Central memory CD4-positive, alpha-beta T cell (primary cell): ENCODE results near the gene SMARCD3.

Source experiments
- DNase-seq: peaks from one replicate; pipeline ENCODE4 v3.0.0; 2022

SMARCD3 gene

DNA sequence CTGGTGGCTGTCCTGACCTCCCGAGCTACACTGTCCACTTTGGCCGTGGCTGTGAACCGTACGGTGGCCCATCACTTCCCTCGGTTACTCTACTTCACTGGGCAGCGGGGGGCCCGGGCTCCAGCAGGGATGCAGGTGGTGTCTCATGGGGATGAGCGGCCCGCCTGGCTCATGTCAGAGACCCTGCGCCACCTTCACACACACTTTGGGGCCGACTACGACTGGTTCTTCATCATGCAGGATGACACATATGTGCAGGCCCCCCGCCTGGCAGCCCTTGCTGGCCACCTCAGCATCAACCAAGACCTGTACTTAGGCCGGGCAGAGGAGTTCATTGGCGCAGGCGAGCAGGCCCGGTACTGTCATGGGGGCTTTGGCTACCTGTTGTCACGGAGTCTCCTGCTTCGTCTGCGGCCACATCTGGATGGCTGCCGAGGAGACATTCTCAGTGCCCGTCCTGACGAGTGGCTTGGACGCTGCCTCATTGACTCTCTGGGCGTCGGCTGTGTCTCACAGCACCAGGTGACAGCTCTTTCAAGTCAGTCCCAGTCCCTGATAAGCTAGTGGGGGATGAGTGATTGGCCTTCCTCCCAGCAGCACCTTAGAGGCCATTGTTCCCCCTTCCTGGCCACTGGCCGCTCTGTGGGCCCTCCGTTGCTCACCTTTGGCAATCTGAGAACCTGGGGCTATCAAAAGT is 13.3 kb downstream of the SMARCD3 start:
- no peak for DNase-seq

DNA sequence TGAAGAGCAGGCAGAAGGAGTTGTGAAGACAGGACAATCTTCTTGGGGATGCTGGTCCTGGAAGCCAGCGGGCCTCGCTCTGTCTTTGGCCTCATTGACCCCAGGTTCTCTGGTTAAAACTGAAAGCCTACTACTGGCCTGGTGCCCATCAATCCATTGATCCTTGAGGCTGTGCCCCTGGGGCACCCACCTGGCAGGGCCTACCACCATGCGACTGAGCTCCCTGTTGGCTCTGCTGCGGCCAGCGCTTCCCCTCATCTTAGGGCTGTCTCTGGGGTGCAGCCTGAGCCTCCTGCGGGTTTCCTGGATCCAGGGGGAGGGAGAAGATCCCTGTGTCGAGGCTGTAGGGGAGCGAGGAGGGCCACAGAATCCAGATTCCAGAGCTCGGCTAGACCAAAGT is 14.7 kb downstream of the SMARCD3 start:
- no peak for DNase-seq

DNA sequence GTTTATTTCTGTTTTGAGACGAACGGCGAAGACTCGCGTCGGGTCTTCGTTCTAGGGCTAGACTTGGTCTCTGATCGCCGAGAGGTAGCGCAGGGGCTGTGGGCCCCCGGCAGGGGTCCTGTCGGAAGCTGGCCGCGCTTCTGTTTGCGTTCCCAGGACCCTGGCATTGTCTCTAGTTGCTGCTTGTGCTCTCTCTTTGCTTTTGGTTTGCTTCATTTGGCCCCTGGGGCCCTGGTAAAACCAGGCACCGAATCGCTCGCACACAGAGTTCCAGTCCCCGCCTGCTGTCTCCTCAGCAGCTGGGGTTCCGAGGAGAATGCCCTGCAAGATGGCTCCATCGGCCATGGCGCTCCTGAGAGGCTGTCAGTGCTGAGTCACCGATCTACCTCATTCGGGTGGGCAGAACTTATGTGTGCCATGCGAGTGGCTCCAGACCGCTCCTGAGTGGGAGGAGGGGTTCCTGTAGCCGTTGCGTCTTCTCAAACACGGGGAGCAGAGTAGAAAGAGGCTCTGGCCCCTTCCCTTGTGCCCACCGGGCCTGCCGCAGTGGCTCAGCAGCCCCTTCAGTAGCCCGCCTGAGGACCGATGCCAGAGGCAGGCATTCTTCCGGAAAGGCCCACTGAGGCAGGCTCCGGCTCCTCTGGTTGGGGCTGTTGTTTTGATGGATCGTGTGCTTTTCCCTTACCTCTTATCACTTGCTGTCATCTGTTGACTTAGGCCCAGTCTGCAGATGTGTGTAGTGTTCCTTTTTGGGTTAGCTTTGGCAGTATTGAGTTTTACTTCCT is 15.4 kb downstream of the SMARCD3 start:
- peak; percentile 56 for DNase-seq

DNA sequence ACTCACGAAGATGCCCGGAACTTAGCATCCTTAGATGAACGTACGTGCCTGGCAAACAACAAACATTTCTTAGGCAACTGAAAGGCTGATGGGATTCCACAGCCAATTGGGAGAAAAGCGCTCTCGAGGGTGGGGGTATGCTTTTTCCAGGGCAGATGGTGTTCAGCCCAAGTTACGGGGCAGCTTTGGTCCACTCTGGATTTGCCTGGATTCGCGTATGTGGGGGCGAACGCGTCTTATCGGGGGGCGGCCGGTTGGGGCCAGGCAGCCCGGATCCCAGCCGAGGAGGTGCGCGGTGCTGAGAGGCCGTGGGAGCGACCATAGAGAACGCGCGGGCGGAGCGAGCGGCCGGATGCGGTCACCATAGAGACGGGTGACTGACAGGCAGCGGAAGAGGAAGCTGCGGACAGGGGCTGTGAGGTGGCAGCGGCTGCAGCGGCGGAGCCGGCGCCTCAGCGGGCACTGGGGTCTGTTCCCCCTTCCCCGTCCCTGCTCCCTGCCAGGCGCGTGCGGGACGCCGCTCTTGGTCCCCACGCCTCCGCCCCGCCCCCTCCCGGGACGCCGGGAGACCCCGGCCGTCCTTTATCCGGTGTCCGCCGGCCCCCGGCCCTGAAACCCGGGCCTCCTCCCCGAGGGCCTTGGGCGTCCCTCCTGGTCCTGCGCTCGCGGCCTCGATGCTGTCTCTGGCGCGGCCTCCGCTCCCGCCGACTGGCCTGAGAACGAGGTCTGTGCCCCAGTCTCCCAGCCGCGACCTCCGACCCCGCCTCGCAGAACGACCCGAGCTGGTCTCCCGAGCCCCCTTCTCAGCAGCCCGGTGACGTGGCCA is 16.2 kb downstream of the SMARCD3 start, which contains the start of gene CHPF2:
Gene CHPF2, plus strand, starts transcription at position 393 of the 826 bp plus-strand sequence. CDS start 1,529 bp downstream, outside the sequence.
- peak; percentile 85 for DNase-seq

DNA sequence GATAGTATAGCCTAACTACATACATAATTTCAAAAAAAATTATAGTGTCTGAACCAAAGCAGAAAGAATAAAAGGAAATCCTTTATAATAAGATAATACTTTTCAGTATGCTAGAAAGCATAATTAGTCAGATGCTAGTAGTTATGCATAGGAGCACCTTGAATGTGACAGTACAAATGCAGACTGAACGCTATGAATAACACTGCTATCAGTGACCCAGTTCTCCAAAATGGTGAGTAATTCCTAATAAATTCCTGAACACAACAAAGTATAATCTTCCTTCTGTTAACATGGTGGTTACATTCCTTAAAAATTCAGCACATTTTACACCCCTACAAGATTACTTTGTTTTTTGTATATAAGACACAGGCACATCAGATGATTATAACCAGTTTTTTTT is 17.4 kb downstream of the SMARCD3 start:
- DNase-seq = no peak

DNA sequence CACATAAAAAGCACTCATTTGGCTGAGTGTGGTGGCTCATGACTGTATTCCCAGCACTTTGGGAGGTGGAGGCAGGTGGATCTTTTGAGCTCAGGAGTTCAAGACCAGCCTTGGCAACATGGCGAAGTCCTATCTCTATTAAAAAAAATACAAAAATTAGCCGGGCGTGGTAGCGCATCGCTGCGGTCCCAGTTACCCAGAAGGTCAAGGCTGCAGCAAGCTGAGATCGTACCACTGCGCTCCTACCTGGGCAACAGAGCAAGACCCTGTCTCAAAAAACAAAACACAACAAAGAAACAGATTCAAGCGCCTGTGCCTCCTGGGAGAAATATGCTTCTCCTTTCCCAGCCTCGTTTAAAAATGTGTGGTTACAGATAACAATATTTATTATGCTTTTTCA is 19.2 kb downstream of the SMARCD3 start:
- no peak for DNase-seq

DNA sequence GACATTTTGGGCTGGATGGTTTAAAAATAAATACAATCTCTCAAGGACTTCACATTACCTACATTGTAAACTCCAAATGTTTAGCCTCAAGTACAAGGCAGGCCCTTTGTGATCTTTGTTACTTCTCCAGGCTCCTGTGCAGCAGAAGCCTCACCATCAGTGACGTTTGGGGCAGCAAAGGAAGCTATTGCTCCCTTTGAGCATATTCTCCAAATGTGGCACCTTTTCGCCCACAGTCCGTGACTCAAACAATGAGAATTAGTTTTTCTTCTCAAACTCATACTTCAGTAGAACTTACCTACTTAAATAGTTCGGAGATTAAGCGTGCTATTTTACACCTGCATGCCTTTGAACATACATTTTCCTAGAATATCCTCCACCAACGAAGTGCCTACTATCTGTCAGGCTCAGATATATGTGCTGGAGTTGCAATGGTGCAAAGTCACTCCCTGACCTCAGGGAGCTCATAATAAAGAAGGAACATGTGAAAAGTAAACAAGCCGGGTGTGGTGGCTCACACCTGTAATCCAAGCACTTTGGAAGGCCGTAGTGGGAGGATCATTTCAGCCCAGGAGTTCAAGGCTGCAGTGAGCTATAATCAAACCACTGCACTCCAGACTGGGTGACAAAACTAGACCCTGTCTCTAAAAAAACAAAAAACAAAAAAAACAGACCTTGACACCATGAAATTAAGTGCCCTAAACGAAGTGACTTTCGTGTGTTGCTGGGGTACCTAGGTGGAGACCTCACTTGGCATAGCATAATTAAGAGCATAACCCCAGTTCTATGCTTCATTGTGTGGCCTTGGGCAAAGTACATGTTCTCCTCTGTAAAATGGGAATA is 20.2 kb downstream of the SMARCD3 start:
- DNase-seq = no peak

DNA sequence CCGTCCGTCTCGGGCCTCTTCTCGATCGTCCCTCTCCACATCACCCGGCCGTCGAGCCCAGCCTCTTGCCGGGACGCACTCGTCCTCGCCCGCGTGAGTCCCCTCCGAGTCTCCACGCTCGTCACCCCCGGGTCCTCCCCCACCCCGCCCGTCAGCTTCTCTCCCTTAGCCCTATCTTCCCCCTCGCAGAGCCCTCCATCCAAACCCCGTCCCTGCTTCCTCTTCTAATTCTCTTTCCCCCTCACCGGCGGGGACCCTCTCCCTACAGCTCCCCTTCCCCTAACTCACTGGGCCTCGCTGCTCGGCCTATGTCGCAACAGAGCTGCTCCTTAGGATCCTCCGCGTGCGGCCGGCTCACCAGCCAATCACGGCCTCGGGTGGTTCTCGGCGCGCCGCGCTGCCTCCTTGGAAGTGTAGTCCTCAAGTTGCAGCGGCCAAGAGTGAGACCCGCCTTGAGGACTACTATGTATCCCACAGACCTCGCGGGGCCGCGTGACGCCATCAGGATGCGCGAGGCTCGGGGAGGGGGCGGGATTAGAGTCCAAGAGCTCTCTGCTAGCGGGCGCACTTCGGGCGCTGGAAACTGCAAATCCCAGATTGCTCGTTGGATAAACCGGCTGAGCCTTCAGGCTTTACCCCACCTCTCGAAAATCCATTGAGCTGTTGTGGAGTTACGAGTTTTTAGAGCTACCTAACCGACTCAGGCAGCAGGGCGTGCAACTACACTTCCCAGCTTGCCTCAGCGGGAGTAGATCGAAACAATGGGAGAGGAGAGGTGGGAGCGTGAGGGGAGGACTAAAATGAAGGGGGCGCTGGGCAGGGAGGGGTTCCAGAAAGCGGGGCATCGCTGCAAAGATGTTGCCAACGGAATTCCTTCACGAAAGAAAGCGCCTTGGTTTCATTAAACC is 21.4 kb downstream of the SMARCD3 start, which contains the start of gene ABCF2:
Gene ABCF2, minus strand, starts transcription at position 331 of the 908 bp plus-strand sequence. CDS start 747 bp downstream, outside the sequence.
- peak; percentile 95 for DNase-seq

DNA sequence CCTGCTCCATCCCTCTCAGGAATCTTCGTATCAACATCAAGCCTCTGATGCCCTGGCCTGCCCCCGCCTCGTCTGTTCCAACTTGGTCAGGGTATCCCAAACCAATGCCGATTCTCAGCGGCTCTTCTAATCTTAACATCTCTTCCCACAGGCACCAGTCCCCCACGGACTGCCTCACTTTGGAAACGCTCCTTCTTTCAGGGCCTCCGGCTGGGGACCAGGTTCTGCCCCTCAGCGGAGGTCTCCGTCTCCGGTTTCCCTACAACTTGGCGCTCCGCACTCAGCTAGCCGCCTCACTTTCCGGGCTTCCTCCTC is 22.0 kb downstream of the SMARCD3 start:
- DNase-seq = no peak

DNA sequence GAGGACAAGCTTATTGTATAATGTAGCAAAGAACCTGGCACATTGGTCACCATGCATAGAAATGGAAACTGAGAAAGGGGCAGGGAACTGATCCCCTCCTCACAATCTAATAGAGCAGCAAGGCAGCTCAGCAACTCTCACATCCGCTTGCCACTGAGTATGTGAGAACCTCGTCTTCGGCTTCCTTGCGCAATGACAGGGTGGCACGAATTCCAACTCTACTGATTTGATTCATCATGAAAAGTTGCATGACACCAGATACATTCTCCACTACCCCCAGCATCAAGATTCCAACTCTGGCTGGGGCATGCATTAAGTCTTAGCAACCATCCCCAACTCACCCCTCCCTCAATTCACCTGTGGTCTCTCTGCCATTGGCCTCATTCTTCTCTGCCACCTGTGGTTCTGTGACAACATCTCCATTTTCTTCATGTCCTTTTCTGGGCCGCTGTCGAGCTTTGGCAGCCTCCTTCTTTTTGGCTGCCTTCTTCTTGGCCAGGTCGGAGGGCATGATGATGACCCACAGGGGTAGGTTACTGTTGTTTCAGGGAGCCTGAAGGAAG is 22.5 kb downstream of the SMARCD3 start:
- DNase-seq = no peak

DNA sequence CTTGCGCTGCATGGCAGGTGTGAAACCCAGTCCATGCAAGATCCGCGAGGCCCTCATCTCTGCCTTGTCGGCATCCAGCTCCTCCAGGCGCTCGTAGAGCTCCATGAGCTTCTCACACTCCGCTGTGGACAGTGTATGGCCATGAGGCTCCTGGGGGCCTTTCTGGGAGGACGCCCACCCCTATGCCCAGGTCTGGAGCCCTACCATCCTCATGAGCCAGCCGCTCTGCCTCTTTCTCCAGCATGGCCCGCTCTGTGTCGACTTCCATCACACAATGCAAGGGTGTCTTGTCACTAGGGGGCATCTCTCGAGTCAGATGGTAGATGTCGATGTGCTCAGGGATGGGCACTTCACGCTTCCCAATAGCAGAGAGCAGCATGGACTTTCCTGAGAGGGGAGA is 24.8 kb downstream of the SMARCD3 start:
- DNase-seq = no peak

DNA sequence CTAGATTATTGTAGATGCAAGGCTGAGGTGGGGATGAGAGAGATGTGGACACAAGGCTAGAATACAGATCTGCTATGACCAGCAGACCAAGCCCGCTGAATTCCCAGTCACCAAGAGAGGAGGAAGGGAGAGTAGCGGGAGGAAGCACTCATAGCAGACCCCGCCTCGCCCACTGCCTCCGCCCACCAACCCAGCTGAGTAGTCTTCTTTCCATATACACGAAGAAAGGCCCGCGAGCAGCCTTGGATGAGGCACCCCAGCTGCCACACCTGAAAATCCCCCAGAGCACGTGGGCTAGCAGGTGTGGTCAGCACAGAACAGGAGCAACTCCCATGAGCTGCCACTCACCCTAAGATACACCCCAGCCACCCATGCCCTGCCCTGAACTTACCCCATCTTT is 30.3 kb downstream of the SMARCD3 start:
- DNase-seq = no peak

DNA sequence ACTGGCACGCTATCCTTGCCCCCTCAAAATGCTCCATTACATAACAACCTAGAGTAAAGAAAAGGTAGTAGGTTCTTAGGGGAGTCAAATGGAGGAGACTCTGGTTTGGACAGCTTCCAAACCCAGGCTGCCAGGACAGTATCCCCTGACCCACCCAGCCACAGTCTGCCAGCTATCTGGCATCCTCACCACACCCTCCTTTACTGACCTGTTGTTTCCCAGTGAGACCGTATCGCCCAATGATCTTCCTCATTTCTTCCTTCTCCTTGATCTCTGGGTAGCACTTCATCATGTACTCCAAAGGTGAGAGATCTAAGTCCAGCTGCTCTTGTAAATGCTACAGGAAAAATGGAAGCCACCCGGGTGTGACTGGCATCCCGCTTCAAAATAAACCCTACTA is 33.1 kb downstream of the SMARCD3 start:
- DNase-seq = no peak

DNA sequence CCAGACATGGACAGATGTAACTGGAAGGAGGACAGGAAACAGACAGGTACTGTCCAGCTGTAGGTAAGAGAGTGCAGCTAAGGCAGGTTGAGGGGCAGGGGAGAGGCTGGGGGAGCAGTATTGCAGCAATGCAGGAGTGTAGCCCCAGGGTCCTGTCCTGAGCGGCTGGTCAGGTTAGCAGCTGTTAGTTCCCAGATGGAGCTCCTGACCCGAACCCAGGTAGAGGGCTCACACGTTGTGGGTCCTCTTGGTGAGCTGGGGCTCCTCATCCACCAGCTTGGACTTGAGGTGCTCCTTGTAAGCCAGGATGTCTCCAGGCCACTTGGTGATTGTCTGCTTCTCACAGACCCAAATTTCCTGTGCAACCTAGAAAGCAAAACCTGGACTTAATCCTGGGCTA is 34.7 kb downstream of the SMARCD3 start:
- DNase-seq = no peak

DNA sequence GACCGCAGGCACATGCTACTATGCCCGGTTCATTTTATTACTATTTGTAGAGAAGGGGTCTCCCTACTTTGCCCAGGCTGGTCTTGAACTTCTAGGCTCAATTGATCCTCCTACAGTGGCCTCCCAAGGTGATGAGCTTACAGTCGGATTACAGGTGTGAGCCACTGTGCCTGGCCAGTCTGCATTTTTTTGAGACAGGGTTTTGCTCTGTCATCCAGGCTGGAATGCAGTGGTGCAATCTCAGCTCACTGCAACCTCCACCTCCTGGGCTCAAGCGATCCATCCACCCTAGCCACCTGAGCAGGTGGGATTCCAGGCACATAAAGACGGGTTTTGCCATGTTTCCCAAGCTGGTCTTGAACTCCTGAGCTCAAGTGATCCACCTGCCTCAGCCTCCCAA is 35.9 kb downstream of the SMARCD3 start:
- DNase-seq = no peak

DNA sequence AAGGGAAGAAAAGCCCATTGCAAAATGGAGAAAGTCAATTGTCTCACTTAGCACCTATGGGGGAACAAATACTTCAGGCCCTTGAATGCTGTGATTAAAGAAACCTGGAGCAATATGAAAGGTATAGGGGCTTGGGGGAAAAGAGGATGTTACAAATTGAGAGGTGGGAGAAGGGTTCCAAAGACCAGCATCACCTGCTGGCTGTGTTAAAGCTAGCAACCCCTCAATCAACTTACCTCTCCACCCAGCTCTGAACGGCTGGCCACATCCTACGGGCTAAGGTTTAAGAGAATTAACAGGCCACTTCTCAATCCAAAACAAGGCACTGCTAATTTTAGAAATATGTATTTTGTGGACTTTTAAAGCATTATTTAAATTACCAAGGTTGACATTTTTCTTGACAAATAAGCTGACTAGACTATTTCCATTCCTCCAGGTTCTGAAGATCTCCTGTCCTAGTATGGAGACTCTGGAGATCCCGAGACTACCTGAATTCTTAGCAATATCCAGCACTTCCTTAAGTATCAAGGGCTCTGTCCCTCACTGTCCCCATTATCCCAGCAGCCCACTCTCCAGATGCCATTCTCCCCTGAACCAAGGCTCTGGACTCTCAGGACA is 37.2 kb downstream of the SMARCD3 start:
- no peak for DNase-seq

DNA sequence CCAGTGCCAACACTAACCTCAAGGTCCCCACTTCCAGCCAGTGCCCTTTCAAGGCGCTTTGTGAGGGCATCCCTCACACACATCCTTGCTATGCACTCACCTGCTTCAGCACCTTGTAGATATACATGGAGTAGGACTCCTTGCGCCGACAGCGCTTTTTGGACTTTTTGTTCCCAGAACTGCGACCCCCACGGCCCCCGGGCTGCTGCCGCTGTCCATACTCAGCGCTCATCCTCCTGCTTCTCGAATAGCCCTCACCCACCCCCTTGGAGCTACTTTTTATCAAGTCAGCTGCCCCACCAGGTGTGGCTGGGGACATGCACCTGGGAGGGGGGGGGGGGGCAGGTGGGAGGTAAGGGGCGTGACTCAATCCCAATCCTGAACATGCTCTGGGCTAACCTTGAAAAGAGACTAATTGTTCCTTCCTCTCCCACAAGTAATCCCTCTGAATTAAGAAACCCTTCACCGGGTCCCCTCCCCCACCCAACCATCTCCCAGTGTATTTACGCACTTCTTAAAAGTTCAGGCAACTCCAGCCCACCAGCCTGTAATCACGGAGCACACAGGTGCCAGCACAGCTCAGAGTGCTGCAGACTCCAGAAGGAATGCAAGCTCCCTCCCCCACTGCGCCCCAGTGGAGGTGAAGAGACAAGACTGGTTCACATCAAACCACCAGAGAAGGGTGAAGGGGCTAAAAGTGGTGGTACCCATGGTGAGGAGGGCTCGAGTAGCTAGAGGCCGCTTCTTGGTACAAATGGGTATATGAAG is 38.2 kb downstream of the SMARCD3 start, which contains the start of gene H2BK1:
Gene H2BK1, minus strand, starts transcription at position 402 of the 768 bp plus-strand sequence. Its CDS starts 170 bp downstream, at position 232.
- DNase-seq = no peak

DNA sequence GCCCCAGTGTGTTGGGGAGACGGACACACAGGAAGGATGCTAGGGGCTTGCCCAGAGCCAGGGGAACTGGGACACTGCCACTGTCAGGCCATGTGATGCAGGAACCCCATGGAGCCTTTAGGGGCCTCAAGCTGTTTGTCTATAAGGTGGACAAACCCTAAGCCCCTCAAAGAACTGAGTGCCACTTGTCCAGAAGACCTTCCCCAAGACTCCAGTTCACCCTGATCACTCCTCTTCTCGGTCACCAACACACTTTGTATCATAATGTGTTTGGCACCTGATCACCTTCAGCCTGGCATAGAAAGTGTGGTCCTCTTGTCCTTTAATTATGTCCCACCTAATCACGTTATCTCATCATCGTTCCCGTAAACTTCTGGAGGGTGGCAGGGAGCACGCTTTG is 38.9 kb downstream of the SMARCD3 start:
- no peak for DNase-seq

DNA sequence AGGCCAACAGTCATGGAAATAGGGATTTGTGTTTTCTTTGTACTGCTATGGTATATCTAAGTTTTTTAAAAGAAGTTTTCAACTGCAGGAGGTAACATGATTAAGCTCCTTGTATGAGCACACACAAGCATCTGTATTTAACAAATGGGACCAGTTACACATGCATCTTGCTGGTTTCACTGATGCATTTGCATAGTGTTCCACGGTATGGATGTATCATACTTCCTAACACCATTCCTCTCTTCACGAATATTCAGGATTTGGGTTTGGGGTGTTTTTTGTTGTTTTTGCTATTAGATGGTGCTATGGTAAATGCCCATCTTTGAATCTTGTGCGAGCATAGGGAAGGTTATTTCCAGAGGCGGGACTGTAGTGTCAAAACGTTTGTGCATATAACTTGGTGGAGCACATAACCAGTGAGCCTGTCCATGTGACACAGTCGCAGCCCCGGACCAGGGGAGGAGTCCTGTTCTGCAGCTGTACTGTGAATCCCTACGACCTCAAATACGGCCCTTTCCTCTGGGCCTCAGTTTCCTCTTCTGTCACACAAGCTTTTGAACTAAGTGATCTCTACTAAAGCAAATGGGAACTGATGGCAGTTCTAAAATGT is 40.1 kb downstream of the SMARCD3 start:
- DNase-seq = no peak
